PFSK-1 (cell line): Measurements from ENCODE around the gene KIT.

Experiments
- FOXP2 ChIP-seq: optimal IDR thresholded peaks from 2 replicates; pipeline ENCODE3; 2011; ENCODE audit warnings: borderline replicate concordance, control low read depth, inconsistent platforms; ENCODE audit not compliant: insufficient read depth; ENCODE audit errors: extremely low read length, extremely low read depth
- POLR2AphosphoS5 ChIP-seq: IDR thresholded peaks from 2 replicates; pipeline ENCODE4 v1.6.1; 2012; ENCODE audit warnings: low read depth, mild to moderate bottlenecking, control low read depth, low read length, moderate library complexity
- REST ChIP-seq, 2 experiments: IDR thresholded peaks; 2 replicates each; pipeline versions ENCODE4 v1.6.1 to v1.8.0; 2011 to 2012; ENCODE audit warnings: low read depth in 2 of 2, low read length in 2 of 2, control low read depth in 1 of 2, inconsistent platforms in 1 of 2, mild to moderate bottlenecking in 1 of 2, moderate library complexity in 1 of 2; ENCODE audit not compliant: insufficient read depth in 1 of 2
- SIN3A ChIP-seq: IDR thresholded peaks from 2 replicates; pipeline ENCODE4 v1.6.1; 2012; ENCODE audit warnings: mild to moderate bottlenecking, low read length, moderate library complexity, borderline replicate concordance; ENCODE audit not compliant: insufficient read depth
- TAF1 ChIP-seq: IDR thresholded peaks from 2 replicates; pipeline ENCODE4 v1.6.1; 2012; ENCODE audit warnings: low read length, control low read depth, borderline replicate concordance; ENCODE audit not compliant: insufficient read depth

KIT gene

GRCh38 chr4:54677416-54677815, 19.7 kb downstream of the KIT start:
- no peak for TF ChIP-seq REST (IDR thresholded peaks at IDR 0.05; ENCODE audit: insufficient read depth in 1 of 2, low read depth in 2 of 2, low read length in 2 of 2)
- no peak for TF ChIP-seq SIN3A
- TF ChIP-seq POLR2AphosphoS5 = no peak

GRCh38 chr4:54677853-54678650, 20.3 kb downstream of the KIT start:
- TF ChIP-seq POLR2AphosphoS5 (no peak), REST (IDR thresholded peaks at IDR 0.05; ENCODE audit: insufficient read depth in 1 of 2, low read depth in 2 of 2, low read length in 2 of 2) (no peak), SIN3A (no peak), FOXP2 (no peak), TAF1 (no peak)

GRCh38 chr4:54678826-54679225, 21.1 kb downstream of the KIT start:
- TF ChIP-seq TAF1 (no peak), SIN3A (no peak), POLR2AphosphoS5 (no peak), REST (IDR thresholded peaks at IDR 0.05; ENCODE audit: insufficient read depth in 1 of 2, low read depth in 2 of 2, low read length in 2 of 2) (no peak), FOXP2 (no peak)

- TF ChIP-seq POLR2AphosphoS5 (no peak), TAF1 (no peak), FOXP2 (no peak), SIN3A (no peak), REST (IDR thresholded peaks at IDR 0.05; ENCODE audit: insufficient read depth in 1 of 2, low read depth in 2 of 2, low read length in 2 of 2) (no peak)
Observed at GRCh38 chr4:54679813-54680212, 22.1 kb downstream of the KIT start.
